ENCODE measurements around the gene RBM39.
"Not testable (repeated sequence)": the region's sequence is repeated elsewhere in the genome, so short reads cannot be mapped to it uniquely, and the experiment has no call there.

RBM39 gene

GRCh38 chr20:35706591-35707529, 35.2 kb downstream of the RBM39 start:
- not testable (repeated sequence) for DNase-seq (ENCODE audit: low read depth)

GRCh38 chr20:35705894-35706293, 36.2 kb downstream of the RBM39 start:
- DNase-seq (ENCODE audit: low read depth): not testable (repeated sequence)

- DNase-seq (ENCODE audit: low read depth): no peak
Measured at GRCh38 chr20:35704514-35705261, 37.4 kb downstream of the RBM39 start.

GRCh38 chr20:35702824-35703695, 39.0 kb downstream of the RBM39 start:
- no peak for DNase-seq (ENCODE audit: low read depth)

GRCh38 chr20:35702051-35702823, 39.8 kb downstream of the RBM39 start:
- no peak for DNase-seq (ENCODE audit: low read depth)

GRCh38 chr20:35700625-35701148, 41.4 kb downstream of the RBM39 start:
- no peak for DNase-seq (ENCODE audit: low read depth)

GRCh38 chr20:35699957-35700624, 42.0 kb downstream of the RBM39 start:
- no peak for DNase-seq (ENCODE audit: low read depth)

- peak; percentile 74 for DNase-seq (ENCODE audit: low read depth)
Measured at GRCh38 chr20:35699127-35699956, 42.7 kb downstream of the RBM39 start, which contains the start of the genes NFS1 and ROMO1. Gene NFS1 (minus strand): TSS chr20:35699352. CDS start chr20:35699288, 64 bp downstream. Gene ROMO1 (plus strand): TSS chr20:35699405. CDS start chr20:35699633, 228 bp downstream.

GRCh38 chr20:35698298-35699126, 43.5 kb downstream of the RBM39 start:
- no peak for DNase-seq (ENCODE audit: low read depth)

- DNase-seq (ENCODE audit: low read depth): no peak
Measured at GRCh38 chr20:35697696-35698297, 44.3 kb downstream of the RBM39 start.

- no peak for DNase-seq (ENCODE audit: low read depth)
Measured at GRCh38 chr20:35695978-35696377, 46.1 kb downstream of the RBM39 start.

GRCh38 chr20:35695245-35695749, 46.8 kb downstream of the RBM39 start:
- DNase-seq (ENCODE audit: low read depth): no peak

GRCh38 chr20:35690265-35690664, 51.8 kb downstream of the RBM39 start:
- no peak for DNase-seq (ENCODE audit: low read depth)

- DNase-seq (ENCODE audit: low read depth): not testable (repeated sequence)
Measured at GRCh38 chr20:35686872-35687271, 55.2 kb downstream of the RBM39 start.

GRCh38 chr20:35685368-35685767, 56.7 kb downstream of the RBM39 start:
- DNase-seq (ENCODE audit: low read depth): not testable (repeated sequence)

GRCh38 chr20:35681960-35682359, 60.1 kb downstream of the RBM39 start:
- no peak for DNase-seq (ENCODE audit: low read depth)

GRCh38 chr20:35680452-35681183, 61.4 kb downstream of the RBM39 start:
- DNase-seq (ENCODE audit: low read depth): no peak

Measured in amniotic epithelial cell (primary cell).